Osteocyte (in vitro differentiated cells): ENCODE data around the gene DBF4. TPM values are rescaled to one million over a fixed set of nuclear protein-coding genes. Genes with fewer than 3 reads are reported as not detected.
"Not testable (repeated sequence)": the region's sequence is repeated elsewhere in the genome, so short reads cannot be mapped to it uniquely, and the experiment has no call there.

ENCODE experiments used
- DNase-seq: peaks from one replicate; pipeline ENCODE4 v3.0.0; 2021; ENCODE audit warnings: mixed read lengths; ENCODE audit not compliant: unreplicated experiment; ENCODE audit errors: extremely low spot score
- H3K27ac Mint-ChIP-seq: one replicate; pipeline ENCODE4 v1.8.0; 2021; ENCODE audit warnings: mild to moderate bottlenecking, mixed read lengths; ENCODE audit not compliant: unreplicated experiment
- H3K27me3 Mint-ChIP-seq: one replicate; pipeline ENCODE4 v1.8.0; 2021; ENCODE audit warnings: mixed read lengths; ENCODE audit not compliant: unreplicated experiment
- H3K36me3 Mint-ChIP-seq: one replicate; pipeline ENCODE4 v1.8.0; 2021; ENCODE audit warnings: mixed read lengths; ENCODE audit not compliant: unreplicated experiment
- H3K4me1 Mint-ChIP-seq: one replicate; pipeline ENCODE4 v1.8.0; 2021; ENCODE audit warnings: mixed read lengths; ENCODE audit not compliant: unreplicated experiment
- H3K4me3 Mint-ChIP-seq: one replicate; pipeline ENCODE4 v1.8.0; 2021; ENCODE audit warnings: mild to moderate bottlenecking, moderate library complexity, mixed read lengths; ENCODE audit not compliant: unreplicated experiment
- H3K9me3 Mint-ChIP-seq: one replicate; pipeline ENCODE4 v1.8.0; 2021; ENCODE audit warnings: mixed read lengths; ENCODE audit not compliant: unreplicated experiment
- total RNA-seq: library from RNA; stranded (reverse); gene quantifications from 2 replicates; pipeline ENCODE4 v1.2.1, GENCODE V29; 2021
- TF ChIP-seq, protein P1 (sequence below): fragments of 200-600 bp; sonication (generic); IDR thresholded peaks from 2 replicates; pipeline ENCODE4 v1.5.0; 2021; ENCODE audit warnings: antibody characterized with exemption, mild to moderate bottlenecking, moderate library complexity

Gene DBF4
- total RNA-seq, 1 donor from 2014 or later = 9.7 TPM

DNA sequence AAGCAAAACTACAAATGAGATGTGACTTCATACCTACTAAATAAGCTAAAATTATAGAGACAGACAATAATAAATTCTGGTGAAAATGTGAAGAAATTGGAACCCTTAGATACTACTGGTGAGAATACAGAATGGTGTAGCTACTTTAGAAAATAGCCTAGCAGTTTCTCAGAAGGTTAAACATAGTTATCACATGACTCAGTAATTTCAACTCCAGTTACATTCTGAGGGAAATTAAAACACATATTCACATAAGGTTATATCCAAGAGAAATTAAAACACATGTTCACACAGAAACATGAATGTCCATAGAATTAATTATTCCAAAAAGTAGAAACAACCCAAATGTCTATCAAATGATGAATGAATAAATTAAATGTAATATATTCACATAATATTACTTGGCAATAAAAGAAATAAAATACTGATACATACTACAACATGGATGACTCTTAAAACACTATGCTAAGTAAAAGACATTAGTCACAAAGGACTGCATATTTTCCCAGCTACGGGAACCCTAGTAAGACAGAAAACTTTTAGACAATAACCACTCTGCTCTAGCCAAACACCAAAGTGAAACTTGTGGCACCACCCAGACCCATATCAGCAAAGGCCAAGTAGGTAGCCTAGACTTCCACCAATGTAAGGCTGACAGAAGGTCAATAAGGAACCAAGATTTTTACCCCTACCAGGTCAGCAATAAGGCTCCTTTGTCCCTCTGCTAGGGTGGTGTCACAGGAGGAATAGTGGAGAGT lies 25.3 kb upstream of the DBF4 start:
- Mint-ChIP-seq H3K9me3 (no peaks in the 10 kb centered on the region), H3K27me3 (no peaks in the 10 kb centered on the region), H3K4me1 (peaks cover 7% of the 10 kb centered on the region), H3K36me3 (peaks cover 29% of the 10 kb centered on the region), H3K4me3 (no peak overlapping the region), H3K27ac (peak overlapping the region; percentile 6)
- TF ChIP-seq, protein P1, sequence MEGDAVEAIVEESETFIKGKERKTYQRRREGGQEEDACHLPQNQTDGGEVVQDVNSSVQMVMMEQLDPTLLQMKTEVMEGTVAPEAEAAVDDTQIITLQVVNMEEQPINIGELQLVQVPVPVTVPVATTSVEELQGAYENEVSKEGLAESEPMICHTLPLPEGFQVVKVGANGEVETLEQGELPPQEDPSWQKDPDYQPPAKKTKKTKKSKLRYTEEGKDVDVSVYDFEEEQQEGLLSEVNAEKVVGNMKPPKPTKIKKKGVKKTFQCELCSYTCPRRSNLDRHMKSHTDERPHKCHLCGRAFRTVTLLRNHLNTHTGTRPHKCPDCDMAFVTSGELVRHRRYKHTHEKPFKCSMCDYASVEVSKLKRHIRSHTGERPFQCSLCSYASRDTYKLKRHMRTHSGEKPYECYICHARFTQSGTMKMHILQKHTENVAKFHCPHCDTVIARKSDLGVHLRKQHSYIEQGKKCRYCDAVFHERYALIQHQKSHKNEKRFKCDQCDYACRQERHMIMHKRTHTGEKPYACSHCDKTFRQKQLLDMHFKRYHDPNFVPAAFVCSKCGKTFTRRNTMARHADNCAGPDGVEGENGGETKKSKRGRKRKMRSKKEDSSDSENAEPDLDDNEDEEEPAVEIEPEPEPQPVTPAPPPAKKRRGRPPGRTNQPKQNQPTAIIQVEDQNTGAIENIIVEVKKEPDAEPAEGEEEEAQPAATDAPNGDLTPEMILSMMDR = no peak
- no peak for DNase-seq

DNA sequence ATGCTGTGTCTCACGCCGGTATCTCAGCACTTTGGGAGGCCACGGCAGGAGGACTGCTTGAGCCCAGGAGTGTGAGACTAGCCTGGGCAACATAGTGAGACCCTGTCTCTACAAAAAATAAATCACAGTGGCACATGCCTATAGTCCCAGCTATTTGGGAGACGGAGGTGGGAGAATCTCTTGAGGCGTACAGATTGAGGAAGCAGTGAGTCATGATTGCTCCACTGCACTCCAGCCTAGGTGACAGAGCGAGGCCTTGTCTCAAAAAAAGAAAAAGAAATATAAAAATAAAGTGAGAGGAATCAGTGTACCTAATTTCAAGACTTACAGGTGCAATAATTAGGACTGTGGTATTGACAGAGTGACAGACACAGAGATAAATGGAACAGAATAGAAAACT lies 24.0 kb upstream of the DBF4 start:
- Mint-ChIP-seq H3K36me3 (peaks cover 33% of the 10 kb centered on the region), H3K27ac (no peak overlapping the region), H3K9me3 (no peaks in the 10 kb centered on the region), H3K4me3 (no peak overlapping the region), H3K27me3 (no peaks in the 10 kb centered on the region), H3K4me1 (peaks cover 7% of the 10 kb centered on the region)
- TF ChIP-seq, protein P1 = no peak
- no peak for DNase-seq

DNA sequence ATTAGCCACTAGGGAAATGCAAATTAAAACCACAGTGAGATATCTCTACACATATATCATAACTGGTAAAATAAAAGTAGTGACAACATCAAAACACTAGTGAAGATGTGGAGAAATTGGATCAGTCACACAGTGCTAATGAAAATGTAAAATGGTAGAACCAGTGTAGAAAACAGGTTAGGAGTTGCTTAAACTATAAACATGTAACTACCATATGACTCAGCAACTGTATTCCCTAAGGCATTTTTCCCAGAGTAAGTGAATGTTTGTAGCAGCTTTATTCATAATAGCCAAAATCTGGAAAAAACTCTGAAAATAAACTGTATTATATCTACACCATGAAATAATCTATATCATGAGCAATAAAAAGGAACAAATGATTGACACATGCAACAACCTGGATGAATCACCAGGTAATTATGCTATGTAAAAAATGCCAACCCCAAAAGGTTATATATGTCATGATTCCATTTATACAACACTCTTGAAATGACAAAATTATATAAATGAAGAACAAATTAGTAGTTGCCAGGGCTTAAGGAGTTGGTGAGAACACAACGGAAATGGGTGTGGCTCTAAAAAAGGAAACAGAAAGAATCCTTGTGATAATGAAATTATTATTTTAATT lies 22.9 kb upstream of the DBF4 start:
- H3K9me3 Mint-ChIP-seq = peaks cover 4% of the 10 kb centered on the region
- H3K36me3 Mint-ChIP-seq = peaks cover 43% of the 10 kb centered on the region
- DNase-seq = no peak
- H3K4me1 Mint-ChIP-seq = peaks cover 7% of the 10 kb centered on the region
- H3K27ac Mint-ChIP-seq = no peak overlapping the region
- TF ChIP-seq, protein P1 = no peak
- H3K27me3 Mint-ChIP-seq = no peaks in the 10 kb centered on the region
- H3K4me3 Mint-ChIP-seq = no peak overlapping the region

DNA sequence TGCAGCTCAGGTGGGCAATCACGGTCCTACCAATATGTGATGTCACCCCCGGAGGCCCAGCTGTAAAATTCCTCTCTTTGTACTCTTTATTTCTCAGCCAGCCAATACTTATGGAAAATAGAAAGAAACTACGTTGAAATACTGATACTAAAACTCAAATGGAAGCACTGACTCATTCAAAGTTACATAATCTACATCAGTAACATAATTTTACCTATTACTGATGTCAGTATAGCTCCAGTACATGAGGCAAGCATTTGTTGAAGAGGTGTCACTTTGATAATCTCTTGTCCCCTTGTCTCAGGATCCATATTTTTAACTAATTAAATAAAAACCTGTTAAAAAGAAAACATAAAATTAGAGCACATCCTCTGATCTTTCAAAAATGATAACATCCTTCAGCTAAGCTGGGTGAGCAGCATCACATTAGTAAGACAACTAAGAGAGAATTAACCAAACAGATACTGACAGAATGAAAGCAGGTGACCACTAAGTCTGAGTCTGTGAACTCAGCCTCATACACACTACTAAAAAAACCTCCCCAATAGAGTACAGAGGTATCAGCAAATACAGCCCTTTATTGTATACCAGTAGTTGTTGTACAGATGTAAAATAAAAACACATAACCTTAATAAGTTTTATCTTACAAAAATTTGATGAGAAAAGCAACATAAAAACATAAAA lies 17.7 kb upstream of the DBF4 start:
- TF ChIP-seq, protein P1 = no peak
- H3K4me3 Mint-ChIP-seq = no peak overlapping the region
- H3K36me3 Mint-ChIP-seq = peaks cover 41% of the 10 kb centered on the region
- DNase-seq = no peak
- H3K9me3 Mint-ChIP-seq = peaks cover 7% of the 10 kb centered on the region
- no peaks in the 10 kb centered on the region for H3K27me3 Mint-ChIP-seq
- H3K27ac Mint-ChIP-seq = no peak overlapping the region
- no peaks in the 10 kb centered on the region for H3K4me1 Mint-ChIP-seq

DNA sequence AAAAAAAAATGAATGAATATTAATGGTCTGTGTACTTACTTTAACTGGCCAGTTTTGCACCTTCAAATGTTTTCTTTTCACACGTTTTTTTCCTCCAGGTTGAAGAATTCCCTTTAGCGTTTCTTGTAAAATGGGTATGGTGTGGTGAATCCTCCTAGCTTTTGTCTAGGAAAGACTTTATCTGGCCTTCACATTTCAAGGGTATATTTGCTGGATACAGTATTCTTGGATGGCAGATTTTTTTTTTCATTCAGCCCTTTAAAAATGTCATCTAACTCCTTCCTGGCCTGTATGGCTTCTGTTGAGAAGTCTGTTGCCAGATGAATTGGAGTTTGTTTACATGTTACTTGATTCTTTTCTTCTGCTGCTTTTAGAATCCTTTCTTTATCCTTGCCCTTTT lies 10.2 kb upstream of the DBF4 start:
- Mint-ChIP-seq H3K27me3 (no peaks in the 10 kb centered on the region), H3K4me1 (no peaks in the 10 kb centered on the region), H3K9me3 (peaks cover 27% of the 10 kb centered on the region), H3K36me3 (peaks cover 40% of the 10 kb centered on the region), H3K27ac (no peak overlapping the region), H3K4me3 (no peak overlapping the region)
- no peak for DNase-seq
- TF ChIP-seq, protein P1 = no peak

DNA sequence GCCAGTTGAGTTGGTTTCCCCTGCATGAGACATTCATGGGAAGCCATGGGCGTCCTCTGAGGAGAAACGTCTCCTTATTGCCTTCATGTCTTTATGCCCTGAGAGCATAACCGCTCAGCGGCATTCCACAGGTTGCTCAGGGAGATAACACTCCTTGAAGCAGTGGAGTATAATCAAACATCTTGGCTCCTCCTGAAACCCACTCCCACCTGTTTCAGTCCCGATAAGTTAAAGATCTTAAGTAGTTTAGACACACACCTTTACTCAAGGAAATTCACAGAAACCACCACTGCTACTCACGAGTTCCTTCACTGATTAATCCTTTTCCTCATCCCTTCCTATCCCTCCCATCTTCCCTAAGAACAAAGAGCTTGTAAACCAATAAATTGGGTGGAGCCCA lies 9.8 kb upstream of the DBF4 start:
- H3K4me1 Mint-ChIP-seq, H3K27me3 Mint-ChIP-seq, H3K27ac Mint-ChIP-seq, H3K4me3 Mint-ChIP-seq, DNase-seq: not testable (repeated sequence)
- peaks cover 28% of the 10 kb centered on the region for H3K9me3 Mint-ChIP-seq
- H3K36me3 Mint-ChIP-seq = peaks cover 44% of the 10 kb centered on the region
